IPS-18a (cell line): ENCODE results near the gene C20orf144.
"Not testable (repeated sequence)": the region's sequence is repeated elsewhere in the genome, so short reads cannot be mapped to it uniquely, and the experiment has no call there.

ENCODE experiments used
- H3K27ac ChIP-seq: one replicate; pipeline ENCODE4 v1.5.1; 2013; ENCODE audit warnings: low read length
- H3K27me3 ChIP-seq: one replicate; pipeline ENCODE4 v1.6.1; 2013; ENCODE audit warnings: mild to moderate bottlenecking, low read length; ENCODE audit not compliant: control insufficient read depth, insufficient read depth
- H3K36me3 ChIP-seq: one replicate; pipeline ENCODE4 v1.6.1; 2013; ENCODE audit warnings: low read depth, low read length; ENCODE audit not compliant: control insufficient read depth
- H3K4me1 ChIP-seq: one replicate; pipeline ENCODE4 v1.6.1; 2013; ENCODE audit warnings: low read depth, low read length; ENCODE audit not compliant: control insufficient read depth
- H3K4me3 ChIP-seq: one replicate; pipeline ENCODE4 v1.5.1; 2013; ENCODE audit warnings: low read length
- H3K9ac ChIP-seq: one replicate; pipeline ENCODE4 v1.6.1; 2013; ENCODE audit warnings: mild to moderate bottlenecking, low read length, moderate library complexity
- H3K9me3 ChIP-seq: one replicate; pipeline ENCODE4 v1.6.1; 2013; ENCODE audit warnings: low read depth, low read length; ENCODE audit not compliant: control insufficient read depth

The C20orf144 gene

GRCh38 chr20:33636776-33637175, 25.4 kb upstream of the C20orf144 start:
- no peaks in the 10 kb centered on the region for H3K9me3 ChIP-seq
- no peak overlapping the region for H3K9ac ChIP-seq
- no peak overlapping the region for H3K4me3 ChIP-seq
- H3K27ac ChIP-seq, result no peak overlapping the region
- H3K27me3 ChIP-seq, result no peaks in the 10 kb centered on the region
- no peaks in the 10 kb centered on the region for H3K4me1 ChIP-seq
- H3K36me3 ChIP-seq, result peaks cover 25% of the 10 kb centered on the region

- no peaks in the 10 kb centered on the region for H3K4me1 ChIP-seq
- H3K9ac ChIP-seq, result no peak overlapping the region
- no peak overlapping the region for H3K27ac ChIP-seq
- H3K4me3 ChIP-seq, result no peak overlapping the region
- no peaks in the 10 kb centered on the region for H3K9me3 ChIP-seq
- H3K27me3 ChIP-seq, result no peaks in the 10 kb centered on the region
- H3K36me3 ChIP-seq, result peaks cover 40% of the 10 kb centered on the region
Measured at GRCh38 chr20:33640287-33640686, 21.8 kb upstream of the C20orf144 start.

- H3K36me3 ChIP-seq, result peaks cover 35% of the 10 kb centered on the region
- H3K27me3 ChIP-seq, result no peaks in the 10 kb centered on the region
- no peak overlapping the region for H3K9ac ChIP-seq
- H3K27ac ChIP-seq, result no peak overlapping the region
- H3K9me3 ChIP-seq, result no peaks in the 10 kb centered on the region
- H3K4me1 ChIP-seq, result no peaks in the 10 kb centered on the region
- no peak overlapping the region for H3K4me3 ChIP-seq
Measured at GRCh38 chr20:33644313-33645071, 17.6 kb upstream of the C20orf144 start.

GRCh38 chr20:33645072-33645358, 17.1 kb upstream of the C20orf144 start:
- no peaks in the 10 kb centered on the region for H3K4me1 ChIP-seq
- H3K27me3 ChIP-seq, result no peaks in the 10 kb centered on the region
- no peaks in the 10 kb centered on the region for H3K9me3 ChIP-seq
- H3K9ac ChIP-seq, result no peak overlapping the region
- H3K36me3 ChIP-seq, result peaks cover 33% of the 10 kb centered on the region
- no peak overlapping the region for H3K27ac ChIP-seq
- H3K4me3 ChIP-seq, result no peak overlapping the region

GRCh38 chr20:33645396-33645795, 16.7 kb upstream of the C20orf144 start:
- no peaks in the 10 kb centered on the region for H3K27me3 ChIP-seq
- no peak overlapping the region for H3K27ac ChIP-seq
- no peaks in the 10 kb centered on the region for H3K4me1 ChIP-seq
- no peak overlapping the region for H3K4me3 ChIP-seq
- H3K9ac ChIP-seq, result no peak overlapping the region
- H3K36me3 ChIP-seq, result peaks cover 29% of the 10 kb centered on the region
- no peaks in the 10 kb centered on the region for H3K9me3 ChIP-seq

GRCh38 chr20:33646191-33646590, 15.9 kb upstream of the C20orf144 start:
- H3K9me3 ChIP-seq, result no peaks in the 10 kb centered on the region
- H3K27ac ChIP-seq, result no peak overlapping the region
- no peak overlapping the region for H3K9ac ChIP-seq
- H3K4me3 ChIP-seq, result no peak overlapping the region
- H3K36me3 ChIP-seq, result peaks cover 25% of the 10 kb centered on the region
- no peaks in the 10 kb centered on the region for H3K27me3 ChIP-seq
- no peaks in the 10 kb centered on the region for H3K4me1 ChIP-seq

GRCh38 chr20:33646959-33647602, 15.0 kb upstream of the C20orf144 start:
- H3K9me3 ChIP-seq, H3K9ac ChIP-seq, H3K27ac ChIP-seq, H3K27me3 ChIP-seq, H3K4me3 ChIP-seq, H3K4me1 ChIP-seq: not testable (repeated sequence)
- H3K36me3 ChIP-seq, result peaks cover 17% of the 10 kb centered on the region

GRCh38 chr20:33647603-33648395, 14.3 kb upstream of the C20orf144 start:
- Histone ChIP-seq H3K9me3 (no peaks in the 10 kb centered on the region), H3K4me3 (no peak overlapping the region), H3K4me1 (no peaks in the 10 kb centered on the region), H3K27ac (no peak overlapping the region), H3K36me3 (peaks cover 17% of the 10 kb centered on the region), H3K9ac (no peak overlapping the region), H3K27me3 (no peaks in the 10 kb centered on the region)

- peaks cover 17% of the 10 kb centered on the region for H3K36me3 ChIP-seq
- no peaks in the 10 kb centered on the region for H3K4me1 ChIP-seq
- H3K27me3 ChIP-seq, result no peaks in the 10 kb centered on the region
- H3K9ac ChIP-seq, result no peak overlapping the region
- no peak overlapping the region for H3K27ac ChIP-seq
- H3K9me3 ChIP-seq, result no peaks in the 10 kb centered on the region
- H3K4me3 ChIP-seq, result no peak overlapping the region
Measured at GRCh38 chr20:33648396-33649004, 13.6 kb upstream of the C20orf144 start.

GRCh38 chr20:33649201-33649681, 12.9 kb upstream of the C20orf144 start:
- H3K4me1 ChIP-seq, result no peaks in the 10 kb centered on the region
- H3K36me3 ChIP-seq, result peaks cover 14% of the 10 kb centered on the region
- no peaks in the 10 kb centered on the region for H3K27me3 ChIP-seq
- no peak overlapping the region for H3K27ac ChIP-seq
- no peaks in the 10 kb centered on the region for H3K9me3 ChIP-seq
- H3K4me3 ChIP-seq, result no peak overlapping the region
- H3K9ac ChIP-seq, result no peak overlapping the region

GRCh38 chr20:33650111-33650752, 11.9 kb upstream of the C20orf144 start:
- no peaks in the 10 kb centered on the region for H3K9me3 ChIP-seq
- H3K27ac ChIP-seq, result no peak overlapping the region
- H3K9ac ChIP-seq, result no peak overlapping the region
- H3K36me3 ChIP-seq, result peaks cover 4% of the 10 kb centered on the region
- no peak overlapping the region for H3K4me3 ChIP-seq
- H3K27me3 ChIP-seq, result no peaks in the 10 kb centered on the region
- H3K4me1 ChIP-seq, result no peaks in the 10 kb centered on the region
